BE2C (cell line): Measurements from ENCODE around the gene GRID1.

ENCODE experiments used
- DNase-seq: peaks from one replicate; pipeline ENCODE4 v3.0.0-alpha.2; 2020
- H3K27me3 ChIP-seq: fragments of 250-450 bp; sonication (Bioruptor Pico); 2 replicates; pipeline ENCODE4 v1.5.1; 2020; ENCODE audit warnings: mild to moderate bottlenecking
- H3K36me3 ChIP-seq: fragments of 250-450 bp; sonication (Bioruptor Pico); 2 replicates; pipeline ENCODE4 v1.5.1; 2020; ENCODE audit warnings: mild to moderate bottlenecking
- H3K4me1 ChIP-seq: fragments of 250-450 bp; sonication (Bioruptor Pico); 2 replicates; pipeline ENCODE4 v1.5.1; 2020
- H3K4me3 ChIP-seq: 2 replicates; pipeline ENCODE4 v1.5.1; 2011; ENCODE audit warnings: low read depth, low read length
- H3K9me3 ChIP-seq: fragments of 250-450 bp; sonication (Bioruptor Pico); 2 replicates; pipeline ENCODE4 v1.5.1; 2020
- TF ChIP-seq, protein P1 (sequence below): IDR thresholded peaks from 2 replicates; pipeline ENCODE4 v1.5.1; 2012; ENCODE audit warnings: mild to moderate bottlenecking, low read depth, low read length

GRID1 gene

GRCh38 chr10:86314616-86315548 lies 51.7 kb downstream of the GRID1 start:
- no peaks in the 10 kb centered on the region for H3K36me3 ChIP-seq
- no peaks in the 10 kb centered on the region for H3K9me3 ChIP-seq
- no peak overlapping the region for H3K4me3 ChIP-seq
- DNase-seq, result no peak
- TF ChIP-seq, protein P1, sequence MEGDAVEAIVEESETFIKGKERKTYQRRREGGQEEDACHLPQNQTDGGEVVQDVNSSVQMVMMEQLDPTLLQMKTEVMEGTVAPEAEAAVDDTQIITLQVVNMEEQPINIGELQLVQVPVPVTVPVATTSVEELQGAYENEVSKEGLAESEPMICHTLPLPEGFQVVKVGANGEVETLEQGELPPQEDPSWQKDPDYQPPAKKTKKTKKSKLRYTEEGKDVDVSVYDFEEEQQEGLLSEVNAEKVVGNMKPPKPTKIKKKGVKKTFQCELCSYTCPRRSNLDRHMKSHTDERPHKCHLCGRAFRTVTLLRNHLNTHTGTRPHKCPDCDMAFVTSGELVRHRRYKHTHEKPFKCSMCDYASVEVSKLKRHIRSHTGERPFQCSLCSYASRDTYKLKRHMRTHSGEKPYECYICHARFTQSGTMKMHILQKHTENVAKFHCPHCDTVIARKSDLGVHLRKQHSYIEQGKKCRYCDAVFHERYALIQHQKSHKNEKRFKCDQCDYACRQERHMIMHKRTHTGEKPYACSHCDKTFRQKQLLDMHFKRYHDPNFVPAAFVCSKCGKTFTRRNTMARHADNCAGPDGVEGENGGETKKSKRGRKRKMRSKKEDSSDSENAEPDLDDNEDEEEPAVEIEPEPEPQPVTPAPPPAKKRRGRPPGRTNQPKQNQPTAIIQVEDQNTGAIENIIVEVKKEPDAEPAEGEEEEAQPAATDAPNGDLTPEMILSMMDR, result no peak
- peaks cover 65% of the 10 kb centered on the region for H3K4me1 ChIP-seq
- H3K27me3 ChIP-seq, result no peaks in the 10 kb centered on the region

DNA sequence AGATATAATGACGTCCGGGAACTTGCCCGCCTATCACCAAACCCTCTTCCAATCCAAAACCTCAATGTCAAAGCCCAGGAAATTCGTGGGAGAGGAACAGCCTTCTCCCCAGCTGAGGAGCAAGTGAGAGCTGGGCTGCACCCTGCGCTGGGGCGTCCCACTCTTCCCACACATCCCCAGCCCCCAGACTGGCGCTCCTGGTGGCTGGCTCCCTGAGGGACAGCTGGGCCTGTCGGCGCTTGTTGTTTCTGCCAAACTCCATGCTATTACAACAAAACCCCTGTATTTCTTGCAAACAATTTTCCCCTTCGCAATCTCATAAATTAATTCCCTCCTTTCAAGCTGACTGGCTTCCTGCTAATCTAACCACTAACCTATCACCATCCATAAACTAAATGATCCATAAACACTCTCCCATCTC lies 53.0 kb downstream of the GRID1 start:
- Histone ChIP-seq H3K27me3 (no peaks in the 10 kb centered on the region), H3K36me3 (no peaks in the 10 kb centered on the region), H3K4me3 (no peak overlapping the region), H3K9me3 (no peaks in the 10 kb centered on the region), H3K4me1 (peaks cover 54% of the 10 kb centered on the region)
- no peak for DNase-seq
- TF ChIP-seq, protein P1, result no peak

DNA sequence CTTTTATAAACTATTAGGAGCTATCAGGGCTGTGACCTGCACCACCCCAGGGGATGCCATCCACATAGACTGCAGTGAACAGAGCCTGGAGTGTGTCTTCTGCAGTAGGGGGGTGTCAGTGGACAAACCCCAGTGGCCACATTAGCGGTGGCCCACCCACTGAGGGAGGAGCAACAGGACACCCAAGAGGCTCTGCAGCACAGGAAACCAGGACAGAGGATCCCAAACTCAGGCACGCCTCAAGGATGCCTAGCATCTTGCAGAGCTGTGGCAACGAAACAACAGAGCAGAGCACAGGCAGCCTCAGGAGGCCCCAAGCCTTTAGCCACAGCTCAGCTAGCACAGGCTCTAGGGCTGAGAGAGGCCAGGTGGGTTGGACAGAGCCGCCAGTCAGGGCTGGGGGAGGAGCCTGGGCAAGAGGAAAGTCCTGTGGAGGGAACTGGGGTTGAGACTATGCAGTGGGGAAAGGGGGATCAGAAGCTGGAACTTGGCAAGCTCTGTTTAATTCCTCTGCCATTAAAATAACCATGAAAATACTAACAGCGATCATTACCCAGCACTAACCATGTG lies 53.8 kb downstream of the GRID1 start:
- H3K4me1 ChIP-seq, result peaks cover 48% of the 10 kb centered on the region
- TF ChIP-seq, protein P1, result no peak
- no peak overlapping the region for H3K4me3 ChIP-seq
- no peaks in the 10 kb centered on the region for H3K27me3 ChIP-seq
- DNase-seq, result peak; percentile 47
- H3K36me3 ChIP-seq, result no peaks in the 10 kb centered on the region
- H3K9me3 ChIP-seq, result no peaks in the 10 kb centered on the region

- H3K9me3 ChIP-seq, result no peaks in the 10 kb centered on the region
- TF ChIP-seq, protein P1, result no peak
- no peaks in the 10 kb centered on the region for H3K27me3 ChIP-seq
- DNase-seq, result no peak
- H3K4me3 ChIP-seq, result no peak overlapping the region
- H3K36me3 ChIP-seq, result no peaks in the 10 kb centered on the region
- H3K4me1 ChIP-seq, result peaks cover 44% of the 10 kb centered on the region
Observed at GRCh38 chr10:86311906-86312305, 54.7 kb downstream of the GRID1 start.

DNA sequence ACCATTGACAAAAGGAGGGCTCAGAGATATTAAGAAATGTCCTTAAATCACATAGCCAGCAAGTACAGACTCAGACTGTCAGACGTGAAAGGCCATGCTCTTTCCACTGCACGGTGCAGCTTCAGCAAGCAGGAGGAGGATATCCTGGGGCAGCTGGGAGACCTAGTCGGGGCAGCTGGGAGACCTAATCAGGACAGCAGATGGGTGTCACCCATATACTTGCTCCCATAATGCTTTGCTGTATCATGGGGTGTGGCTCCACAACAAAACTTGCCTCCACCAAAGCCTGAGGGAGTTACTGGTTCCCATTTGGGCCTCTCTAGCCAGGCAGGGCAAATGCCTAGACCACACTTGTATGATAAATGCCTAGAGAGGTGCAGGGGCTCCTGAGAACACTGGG lies 55.4 kb downstream of the GRID1 start:
- Histone ChIP-seq H3K4me3 (no peak overlapping the region), H3K4me1 (peaks cover 46% of the 10 kb centered on the region), H3K9me3 (no peaks in the 10 kb centered on the region), H3K27me3 (no peaks in the 10 kb centered on the region), H3K36me3 (no peaks in the 10 kb centered on the region)
- TF ChIP-seq, protein P1, result no peak
- no peak for DNase-seq

DNA sequence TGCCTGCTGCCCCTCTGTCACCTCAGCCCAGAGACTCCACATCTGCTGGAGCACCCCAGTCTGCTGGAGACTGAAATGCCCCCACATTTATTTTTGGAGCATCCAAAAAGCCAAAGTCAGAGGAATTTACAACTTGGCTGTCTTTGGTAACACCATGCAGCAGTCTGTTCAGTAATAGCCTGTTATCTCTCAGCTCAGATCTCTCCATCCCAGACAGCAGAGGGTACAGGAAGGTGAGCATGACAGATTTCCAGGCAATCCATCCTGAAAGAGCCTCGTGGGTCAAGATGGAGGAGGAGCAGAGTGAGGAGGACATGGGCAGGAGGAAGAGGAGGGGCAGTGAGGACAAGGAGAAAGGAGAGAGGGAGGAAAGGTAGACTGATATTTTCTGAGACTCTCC lies 55.9 kb downstream of the GRID1 start:
- H3K4me3 ChIP-seq, result no peak overlapping the region
- TF ChIP-seq, protein P1, result no peak
- H3K9me3 ChIP-seq, result no peaks in the 10 kb centered on the region

More for the DNA sequence above, 55.9 kb downstream of the GRID1 start:
- H3K4me1 ChIP-seq, result peaks cover 51% of the 10 kb centered on the region
- DNase-seq, result no peak
- H3K27me3 ChIP-seq, result no peaks in the 10 kb centered on the region
- H3K36me3 ChIP-seq, result no peaks in the 10 kb centered on the region
